Dendritic cell treated with granulocyte-macrophage colony-stimulating factor and Interleukin-4, amounts not matched to agents 40 ng/mL and 50 ng/mL, for 4 days (primary cell): ENCODE measurements around the gene ESPN.
"Not testable (repeated sequence)": the region's sequence is repeated elsewhere in the genome, so short reads cannot be mapped to it uniquely, and the experiment has no call there.

Experiments used
- H3K27ac Mint-ChIP-seq: one replicate; pipeline ENCODE4 v1.8.0; 2022; ENCODE audit warnings: mild to moderate bottlenecking, mixed read lengths
- H3K27me3 Mint-ChIP-seq: one replicate; pipeline ENCODE4 v1.8.0; 2022; ENCODE audit warnings: mild to moderate bottlenecking, mixed read lengths
- H3K36me3 Mint-ChIP-seq: one replicate; pipeline ENCODE4 v1.8.0; 2022; ENCODE audit warnings: low read depth, mixed read lengths
- H3K4me1 Mint-ChIP-seq: one replicate; pipeline ENCODE4 v1.8.0; 2022; ENCODE audit warnings: low read depth, mixed read lengths
- H3K4me3 Mint-ChIP-seq: one replicate; pipeline ENCODE4 v1.8.0; 2022; ENCODE audit warnings: mild to moderate bottlenecking, moderate library complexity, mixed read lengths
- H3K9me3 Mint-ChIP-seq: one replicate; pipeline ENCODE4 v1.8.0; 2022; ENCODE audit warnings: mixed read lengths
- intact Hi-C: fragments of 100-400 bp; cut with micrococcal nuclease; formaldehyde crosslinking; loops from one replicate; pipeline ENCODE4 v1.15.0; 2022

ESPN gene

GRCh38 chr1:6443339-6444115, 19.0 kb downstream of the ESPN start:
- H3K36me3 Mint-ChIP-seq: no peaks in the 10 kb centered on the region
- peaks cover 79% of the 10 kb centered on the region for H3K27me3 Mint-ChIP-seq
- H3K27ac Mint-ChIP-seq: no peak overlapping the region
- no peak overlapping the region for H3K4me3 Mint-ChIP-seq
- no peaks in the 10 kb centered on the region for H3K4me1 Mint-ChIP-seq
- intact Hi-C loops: no loop called here
- H3K9me3 Mint-ChIP-seq: no peaks in the 10 kb centered on the region

- H3K27me3 Mint-ChIP-seq: peaks cover 77% of the 10 kb centered on the region
- no peak overlapping the region for H3K27ac Mint-ChIP-seq
- H3K4me1 Mint-ChIP-seq: peaks cover 6% of the 10 kb centered on the region
- no peak overlapping the region for H3K4me3 Mint-ChIP-seq
- no peaks in the 10 kb centered on the region for H3K36me3 Mint-ChIP-seq
- no peaks in the 10 kb centered on the region for H3K9me3 Mint-ChIP-seq
- intact Hi-C loops: no loop called here
Measured at GRCh38 chr1:6444377-6444776, 19.8 kb downstream of the ESPN start.

DNA sequence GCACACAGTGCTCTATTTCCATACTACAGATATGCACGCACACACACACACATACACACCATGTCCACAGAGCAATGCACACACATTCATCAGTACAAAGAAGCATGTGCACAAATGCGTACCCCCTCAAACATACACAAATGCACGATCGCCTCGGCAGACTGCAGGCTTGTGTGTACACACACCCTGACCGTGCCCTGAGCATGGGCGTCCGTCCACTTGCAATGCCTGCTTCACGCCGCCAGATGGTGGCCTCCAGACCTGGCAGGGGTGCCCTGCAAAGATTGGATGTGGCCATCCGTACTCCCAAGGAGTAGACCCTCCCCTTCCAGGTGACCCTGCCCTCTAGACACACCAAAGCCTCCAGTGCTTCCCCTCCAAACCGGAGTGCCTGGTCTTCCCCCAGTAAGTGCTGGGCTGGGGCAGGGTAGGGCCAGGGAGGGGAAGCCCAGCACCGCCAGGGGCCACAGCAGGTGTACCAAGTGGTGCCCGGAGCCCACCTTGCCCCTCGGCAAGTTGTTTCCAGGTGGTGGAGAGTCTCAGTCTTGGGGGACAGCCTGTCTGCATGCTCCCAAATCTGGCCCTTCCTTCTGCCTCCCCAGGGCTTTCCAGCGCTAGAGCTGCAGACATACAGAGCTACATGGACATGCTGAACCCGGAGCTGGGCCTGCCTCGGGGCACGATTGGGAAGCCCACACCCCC, 20.6 kb downstream of the ESPN start:
- intact Hi-C loops: no loop called here
- Mint-ChIP-seq H3K36me3 (no peaks in the 10 kb centered on the region), H3K4me1 (peaks cover 6% of the 10 kb centered on the region), H3K9me3 (no peaks in the 10 kb centered on the region), H3K4me3 (no peak overlapping the region), H3K27ac (no peak overlapping the region), H3K27me3 (peaks cover 77% of the 10 kb centered on the region)

DNA sequence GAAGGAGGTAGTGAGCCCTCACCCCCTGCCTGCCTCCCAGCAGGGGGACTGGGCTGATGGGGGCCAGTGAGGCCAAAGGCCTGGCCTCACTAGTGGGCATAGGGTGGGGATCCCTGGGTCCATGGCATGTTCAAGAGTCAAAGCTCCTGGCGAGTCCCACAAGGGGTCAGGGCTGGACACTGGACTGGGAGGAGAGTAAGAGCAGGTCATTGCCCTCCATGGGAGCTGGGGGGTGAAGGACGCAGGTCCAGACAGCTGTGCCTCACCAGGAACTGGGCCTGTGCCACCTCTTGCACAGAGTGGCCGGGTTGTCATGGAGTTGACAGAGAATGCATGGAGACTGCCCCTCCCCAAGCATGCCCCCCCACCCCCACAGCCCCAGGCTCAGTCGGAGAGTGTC, 21.4 kb downstream of the ESPN start:
- not testable (repeated sequence) for H3K4me3 Mint-ChIP-seq
- peaks cover 81% of the 10 kb centered on the region for H3K27me3 Mint-ChIP-seq

GRCh38 chr1:6446665-6447015, 22.1 kb downstream of the ESPN start:
- Mint-ChIP-seq H3K9me3 (no peaks in the 10 kb centered on the region), H3K4me3 (no peak overlapping the region), H3K4me1 (peaks cover 6% of the 10 kb centered on the region), H3K36me3 (no peaks in the 10 kb centered on the region), H3K27me3 (peaks cover 80% of the 10 kb centered on the region), H3K27ac (no peak overlapping the region)
- intact Hi-C loops: no loop called here

More for the DNA sequence above, 21.4 kb downstream of the ESPN start:
- H3K27ac Mint-ChIP-seq, intact Hi-C loops, H3K4me1 Mint-ChIP-seq, H3K9me3 Mint-ChIP-seq, H3K36me3 Mint-ChIP-seq: not testable (repeated sequence)

DNA sequence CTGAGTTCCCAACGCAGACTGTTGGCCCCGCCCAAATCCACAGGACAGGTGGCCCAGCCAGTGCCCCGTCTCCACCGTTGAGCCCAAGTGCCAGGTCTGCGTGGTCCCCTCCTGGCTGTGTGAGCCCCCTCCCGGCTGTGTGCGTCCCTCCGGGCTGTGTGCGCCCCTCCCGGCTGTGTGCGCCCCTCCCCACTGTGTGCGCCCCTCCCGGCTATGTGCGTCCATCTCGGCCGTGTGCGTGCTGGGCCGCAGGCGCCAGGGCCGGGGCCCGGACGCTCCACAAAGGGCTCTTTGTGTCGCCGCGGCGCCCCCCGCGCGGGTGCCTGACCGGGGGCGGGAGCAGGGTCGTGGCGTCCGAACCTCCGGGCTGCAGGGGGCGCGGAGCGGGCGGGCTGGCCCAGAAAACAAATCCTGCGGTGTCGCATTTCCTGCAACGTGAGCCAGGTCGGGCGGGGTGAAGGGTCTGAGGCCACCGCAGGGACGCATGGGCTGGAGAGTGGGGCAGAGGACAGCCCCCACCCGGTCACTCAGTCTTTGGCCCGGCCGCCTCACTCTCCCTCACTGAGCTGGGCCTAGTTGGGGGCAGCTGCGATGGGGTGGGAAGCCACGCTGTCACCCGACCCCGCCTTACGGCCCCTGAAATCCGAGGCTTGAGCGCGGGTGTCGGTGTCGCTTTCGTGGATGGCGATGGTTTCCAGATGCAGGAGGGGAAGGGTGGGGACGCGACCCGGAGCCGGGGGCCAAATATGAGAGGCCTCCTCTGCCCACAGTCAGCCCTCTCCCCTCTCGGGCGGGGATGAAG, 22.6 kb downstream of the ESPN start:
- Mint-ChIP-seq H3K4me3 (no peak overlapping the region), H3K27me3 (peaks cover 83% of the 10 kb centered on the region)
- intact Hi-C loops: no loop called here

GRCh38 chr1:6447818-6448748, 23.5 kb downstream of the ESPN start:
- Mint-ChIP-seq H3K4me1 (peaks cover 6% of the 10 kb centered on the region), H3K27ac (no peak overlapping the region), H3K27me3 (peaks cover 88% of the 10 kb centered on the region), H3K4me3 (no peak overlapping the region), H3K36me3 (no peaks in the 10 kb centered on the region), H3K9me3 (no peaks in the 10 kb centered on the region)
- intact Hi-C loops: no loop called here

More for the DNA sequence above, 22.6 kb downstream of the ESPN start:
- Mint-ChIP-seq H3K36me3 (no peaks in the 10 kb centered on the region), H3K27ac (no peak overlapping the region), H3K9me3 (no peaks in the 10 kb centered on the region), H3K4me1 (peaks cover 6% of the 10 kb centered on the region)

DNA sequence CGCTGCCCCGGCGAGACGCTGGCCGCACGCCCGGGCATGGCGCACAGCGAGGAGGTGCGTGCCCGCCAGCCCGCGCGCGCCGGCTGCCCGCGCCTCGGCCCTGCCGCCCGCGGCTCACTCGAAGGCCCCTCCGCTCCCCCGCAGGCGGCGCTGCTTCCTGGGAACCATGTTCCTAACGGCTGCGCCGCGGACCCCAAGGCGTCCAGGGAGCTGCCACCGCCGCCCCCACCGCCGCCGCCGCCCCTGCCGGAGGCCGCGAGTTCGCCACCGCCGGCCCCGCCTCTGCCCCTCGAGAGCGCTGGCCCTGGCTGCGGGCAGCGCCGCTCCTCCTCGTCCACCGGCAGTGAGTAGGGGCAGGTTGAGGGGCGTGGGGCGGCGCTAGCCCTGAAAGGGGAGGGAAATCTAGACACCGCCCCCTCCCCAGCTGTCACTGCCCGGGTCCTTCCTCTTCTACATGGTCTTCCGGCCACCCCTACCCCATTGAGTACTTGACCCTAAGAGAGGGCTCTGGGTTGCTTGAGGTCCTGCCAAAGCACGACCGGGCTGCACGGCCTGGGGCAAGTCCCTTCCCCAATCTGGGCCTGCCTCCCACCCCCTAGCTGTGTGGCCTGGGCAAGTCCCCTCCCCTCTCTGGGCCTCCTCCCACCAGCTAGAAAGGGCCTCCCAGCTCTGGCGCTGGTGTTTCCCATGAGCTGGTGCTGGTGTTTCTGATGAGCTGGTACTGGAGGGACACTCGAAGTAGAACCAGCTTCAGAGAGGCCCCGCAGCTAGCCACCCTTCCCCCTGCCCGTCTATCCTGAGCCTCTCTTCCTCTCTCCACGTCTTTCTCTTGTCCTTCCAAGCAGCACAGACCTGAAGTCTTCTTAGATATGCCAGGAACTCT, 24.4 kb downstream of the ESPN start:
- peaks cover 92% of the 10 kb centered on the region for H3K27me3 Mint-ChIP-seq
- H3K9me3 Mint-ChIP-seq: no peaks in the 10 kb centered on the region
- intact Hi-C loops: no loop called here
- H3K4me3 Mint-ChIP-seq: no peak overlapping the region
- peaks cover 6% of the 10 kb centered on the region for H3K4me1 Mint-ChIP-seq
- H3K36me3 Mint-ChIP-seq: no peaks in the 10 kb centered on the region
- no peak overlapping the region for H3K27ac Mint-ChIP-seq

DNA sequence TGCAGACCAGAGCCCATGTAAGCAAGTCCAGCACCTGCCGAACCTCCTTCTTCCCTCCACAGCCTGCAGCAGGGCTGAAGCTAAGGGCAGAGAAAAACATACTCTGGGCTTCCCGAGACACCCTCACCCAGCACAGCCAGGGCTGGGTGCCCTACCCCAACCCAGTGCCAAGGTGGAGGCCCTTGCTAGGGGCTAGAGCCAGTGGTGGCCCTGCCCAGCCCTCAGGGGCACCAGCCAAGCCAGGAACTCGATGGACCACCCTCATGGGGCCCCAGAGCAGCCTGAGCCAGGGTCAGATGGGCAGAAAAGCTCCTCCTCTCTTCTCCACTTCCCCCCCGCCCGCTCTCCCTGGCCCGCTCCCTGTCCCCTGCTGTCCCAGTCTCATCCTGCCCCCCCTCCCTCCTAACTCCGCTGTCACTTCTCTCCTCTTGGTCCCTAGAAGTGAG, 25.5 kb downstream of the ESPN start:
- Mint-ChIP-seq H3K4me1 (peaks cover 6% of the 10 kb centered on the region), H3K4me3 (no peak overlapping the region), H3K9me3 (no peaks in the 10 kb centered on the region), H3K27me3 (peaks cover 91% of the 10 kb centered on the region), H3K27ac (no peak overlapping the region), H3K36me3 (no peaks in the 10 kb centered on the region)
- intact Hi-C loops: no loop called here

- H3K4me3 Mint-ChIP-seq, H3K36me3 Mint-ChIP-seq, H3K9me3 Mint-ChIP-seq, intact Hi-C loops, H3K4me1 Mint-ChIP-seq, H3K27ac Mint-ChIP-seq: not testable (repeated sequence)
- H3K27me3 Mint-ChIP-seq: peaks cover 87% of the 10 kb centered on the region
Measured at GRCh38 chr1:6450486-6450885, 25.9 kb downstream of the ESPN start.

GRCh38 chr1:6450943-6451373, 26.4 kb downstream of the ESPN start:
- H3K27me3 Mint-ChIP-seq: peaks cover 86% of the 10 kb centered on the region
- no peaks in the 10 kb centered on the region for H3K9me3 Mint-ChIP-seq
- H3K4me3 Mint-ChIP-seq: no peak overlapping the region
- H3K27ac Mint-ChIP-seq: no peak overlapping the region
- peaks cover 10% of the 10 kb centered on the region for H3K4me1 Mint-ChIP-seq
- intact Hi-C loops: no loop called here
- H3K36me3 Mint-ChIP-seq: no peaks in the 10 kb centered on the region

DNA sequence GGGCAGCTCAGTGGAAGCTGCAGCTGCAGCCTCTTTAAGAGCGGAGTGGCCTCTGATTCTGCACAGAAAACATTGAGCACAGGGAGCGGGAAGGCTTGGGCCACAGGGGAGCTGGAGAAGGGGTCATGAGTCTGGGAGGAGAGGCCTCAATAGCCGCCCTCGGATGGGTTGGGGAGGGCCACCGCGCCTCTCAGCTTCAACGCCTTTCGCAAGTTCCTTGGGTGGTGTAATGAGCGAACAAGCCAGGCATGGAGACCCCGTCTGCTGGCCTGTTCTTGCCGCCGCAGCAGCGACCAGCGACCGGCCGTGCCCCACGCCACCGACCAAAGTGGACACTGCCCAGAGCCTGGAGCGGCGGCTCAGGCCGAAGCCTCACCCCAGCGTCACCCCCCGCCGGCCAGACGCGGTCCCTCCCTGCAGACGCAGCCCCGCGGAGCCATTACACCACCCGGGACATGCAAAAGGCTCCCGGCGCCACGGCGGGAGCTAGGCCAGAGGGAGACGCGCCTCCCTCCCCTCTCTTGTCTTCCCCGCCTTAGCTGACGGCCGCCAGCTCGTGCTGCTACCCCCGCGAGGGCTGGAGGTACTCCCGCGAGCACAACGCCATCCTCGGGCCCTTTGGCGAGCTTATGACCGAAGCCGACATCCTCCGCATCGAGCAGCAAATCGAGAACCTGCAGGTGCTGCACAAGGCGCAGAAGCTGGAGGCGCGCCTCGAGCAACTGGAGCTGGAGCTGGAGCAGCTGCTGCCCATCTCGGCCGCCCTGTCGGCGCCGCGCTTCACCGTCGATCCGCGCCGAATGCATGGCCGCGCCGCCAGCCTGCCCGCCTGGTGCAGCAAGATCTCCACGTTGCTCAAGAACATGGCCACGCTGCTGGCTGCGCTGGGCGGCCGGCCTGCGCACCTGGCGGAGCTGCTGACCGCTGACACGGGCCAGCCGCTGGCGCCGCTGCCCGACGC, 29.6 kb downstream of the ESPN start:
- H3K4me1 Mint-ChIP-seq, intact Hi-C loops, H3K36me3 Mint-ChIP-seq, H3K27ac Mint-ChIP-seq, H3K4me3 Mint-ChIP-seq, H3K9me3 Mint-ChIP-seq: not testable (repeated sequence)
- H3K27me3 Mint-ChIP-seq: peaks cover 82% of the 10 kb centered on the region
